Neural progenitor cell (in vitro differentiated cells): ENCODE results near the gene FBXO34. TPM values are rescaled to one million over a fixed set of nuclear protein-coding genes. Genes with fewer than 3 reads are reported as not detected.

Source experiments
- DNase-seq: peaks from one replicate; pipeline ENCODE4 v3.0.0-alpha.2; 2016; ENCODE audit warnings: low spot score
- H2AFZ ChIP-seq: fragments of 200-600 bp; sonication (generic); replicated peaks from 2 replicates; pipeline ENCODE4 v1.6.1; 2016; ENCODE audit warnings: antibody characterized with exemption
- H3F3A ChIP-seq: fragments of 200-600 bp; sonication (generic); 2 replicates; pipeline ENCODE4 v1.6.1; 2016; ENCODE audit warnings: antibody characterized with exemption, low read depth
- H3K27ac ChIP-seq: fragments of 200-600 bp; sonication (generic); 2 replicates; pipeline ENCODE4 v1.5.1; 2016; ENCODE audit warnings: mild to moderate bottlenecking
- H3K27me3 ChIP-seq: fragments of 200-600 bp; sonication (generic); 2 replicates; pipeline ENCODE4 v1.6.1; 2016; ENCODE audit warnings: mild to moderate bottlenecking, moderate library complexity
- H3K36me3 ChIP-seq: fragments of 200-600 bp; sonication (generic); 2 replicates; pipeline ENCODE4 v1.5.1; 2016
- H3K4me1 ChIP-seq: fragments of 200-600 bp; sonication (generic); 2 replicates; pipeline ENCODE4 v1.6.1; 2016; ENCODE audit warnings: mixed run types
- H3K4me2 ChIP-seq: fragments of 200-600 bp; sonication (generic); 2 replicates; pipeline ENCODE4 v1.6.1; 2016
- H3K4me3 ChIP-seq: fragments of 200-600 bp; sonication (generic); 2 replicates; pipeline ENCODE4 v1.5.1; 2016
- H3K79me2 ChIP-seq: fragments of 200-600 bp; sonication (generic); 2 replicates; pipeline ENCODE4 v1.6.1; 2016; ENCODE audit warnings: low read depth
- H3K9ac ChIP-seq: fragments of 200-600 bp; sonication (generic); 2 replicates; pipeline ENCODE4 v1.6.1; 2016
- H3K9me3 ChIP-seq: fragments of 200-600 bp; sonication (generic); 2 replicates; pipeline ENCODE4 v1.5.1; 2016; ENCODE audit warnings: low read depth
- H4K20me1 ChIP-seq: fragments of 200-600 bp; sonication (generic); 2 replicates; pipeline ENCODE4 v1.6.1; 2016; ENCODE audit warnings: low read depth
- H3K27ac Mint-ChIP-seq: 3 replicates; pipeline ENCODE4 v1.8.0; 2021; ENCODE audit warnings: mixed read lengths
- H3K27me3 Mint-ChIP-seq: 2 replicates; pipeline ENCODE4 v1.8.0; 2022; ENCODE audit warnings: low read depth, mild to moderate bottlenecking, inconsistent platforms, moderate library complexity, mixed read lengths; ENCODE audit not compliant: insufficient read depth
- H3K36me3 Mint-ChIP-seq: 3 replicates; pipeline ENCODE4 v1.8.0; 2021; ENCODE audit warnings: mixed read lengths
- H3K4me1 Mint-ChIP-seq: 3 replicates; pipeline ENCODE4 v1.8.0; 2021; ENCODE audit warnings: mixed read lengths
- H3K4me3 Mint-ChIP-seq: 3 replicates; pipeline ENCODE4 v1.8.0; 2021; ENCODE audit warnings: mild to moderate bottlenecking, moderate library complexity, mixed read lengths
- H3K9me3 Mint-ChIP-seq: 3 replicates; pipeline ENCODE4 v1.8.0; 2020; ENCODE audit warnings: mixed read lengths
- EZH2 ChIP-seq: fragments of 200-600 bp; sonication (generic); IDR thresholded peaks from 2 replicates; pipeline ENCODE4 v1.6.1; 2017; ENCODE audit warnings: antibody characterized with exemption, mild to moderate bottlenecking, moderate library complexity
- EZH2phosphoT487 ChIP-seq: fragments of 200-600 bp; sonication (generic); IDR thresholded peaks from 2 replicates; pipeline ENCODE4 v1.6.1; 2017; ENCODE audit warnings: antibody characterized with exemption
- total RNA-seq: library from RNA; depleted of rRNA; stranded (reverse); fragments of >200 nt; gene quantifications from 2 replicates; pipeline ENCODE4 v1.2.3, GENCODE V29; 2015; ENCODE audit warnings: low replicate concordance
- TF ChIP-seq, protein P1 (sequence below): fragments of 200-600 bp; sonication (generic); IDR thresholded peaks from 2 replicates; pipeline ENCODE4 v1.5.1; 2017; ENCODE audit warnings: antibody characterized with exemption, mild to moderate bottlenecking

FBXO34 gene
- total RNA-seq, 1 donor from 2014 or later: 23.2 TPM

DNA sequence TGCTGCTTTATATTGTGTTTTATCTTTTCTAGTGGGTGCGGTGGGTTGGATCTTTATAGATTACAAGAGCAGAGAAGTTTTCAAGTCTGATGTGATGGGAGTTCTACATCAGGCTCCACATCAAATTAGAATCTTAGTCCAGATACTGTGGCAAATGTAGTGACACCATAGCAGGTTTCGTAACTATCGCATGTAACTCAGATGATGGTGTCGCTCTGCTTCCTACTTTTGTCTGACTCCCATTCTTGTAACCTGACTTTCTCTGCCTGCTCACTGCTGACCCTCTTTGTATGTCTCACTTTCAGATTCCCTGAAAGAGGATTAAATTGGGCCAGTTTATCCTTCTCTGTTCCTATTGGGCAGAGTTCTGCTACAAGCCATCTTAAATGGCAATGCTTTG is 22.8 kb upstream of the FBXO34 start:
- TF ChIP-seq, protein P1, sequence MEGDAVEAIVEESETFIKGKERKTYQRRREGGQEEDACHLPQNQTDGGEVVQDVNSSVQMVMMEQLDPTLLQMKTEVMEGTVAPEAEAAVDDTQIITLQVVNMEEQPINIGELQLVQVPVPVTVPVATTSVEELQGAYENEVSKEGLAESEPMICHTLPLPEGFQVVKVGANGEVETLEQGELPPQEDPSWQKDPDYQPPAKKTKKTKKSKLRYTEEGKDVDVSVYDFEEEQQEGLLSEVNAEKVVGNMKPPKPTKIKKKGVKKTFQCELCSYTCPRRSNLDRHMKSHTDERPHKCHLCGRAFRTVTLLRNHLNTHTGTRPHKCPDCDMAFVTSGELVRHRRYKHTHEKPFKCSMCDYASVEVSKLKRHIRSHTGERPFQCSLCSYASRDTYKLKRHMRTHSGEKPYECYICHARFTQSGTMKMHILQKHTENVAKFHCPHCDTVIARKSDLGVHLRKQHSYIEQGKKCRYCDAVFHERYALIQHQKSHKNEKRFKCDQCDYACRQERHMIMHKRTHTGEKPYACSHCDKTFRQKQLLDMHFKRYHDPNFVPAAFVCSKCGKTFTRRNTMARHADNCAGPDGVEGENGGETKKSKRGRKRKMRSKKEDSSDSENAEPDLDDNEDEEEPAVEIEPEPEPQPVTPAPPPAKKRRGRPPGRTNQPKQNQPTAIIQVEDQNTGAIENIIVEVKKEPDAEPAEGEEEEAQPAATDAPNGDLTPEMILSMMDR: no peak
- TF ChIP-seq EZH2phosphoT487: no peak
- TF ChIP-seq EZH2: no peak
- H3K4me3 Mint-ChIP-seq: no peak overlapping the region
- DNase-seq: no peak
- no peak overlapping the region for H3K4me3 ChIP-seq
- H3K4me1 ChIP-seq: no peaks in the 10 kb centered on the region
- H3K36me3 ChIP-seq: no peaks in the 10 kb centered on the region
- H3K79me2 ChIP-seq: no peaks in the 10 kb centered on the region
- H3K9ac ChIP-seq: no peak overlapping the region
- no peaks in the 10 kb centered on the region for H3K4me1 Mint-ChIP-seq
- no peaks in the 10 kb centered on the region for H3K9me3 Mint-ChIP-seq
- no peak overlapping the region for H3K4me2 ChIP-seq
- H3K27ac ChIP-seq: no peak overlapping the region
- no peaks in the 10 kb centered on the region for H3K9me3 ChIP-seq
- peaks cover 4% of the 10 kb centered on the region for H3K27me3 Mint-ChIP-seq
- no peak overlapping the region for H2AFZ ChIP-seq
- H3F3A ChIP-seq: no peaks in the 10 kb centered on the region
- no peaks in the 10 kb centered on the region for H3K27me3 ChIP-seq
- no peaks in the 10 kb centered on the region for H3K36me3 Mint-ChIP-seq
- H4K20me1 ChIP-seq: no peaks in the 10 kb centered on the region
- no peak overlapping the region for H3K27ac Mint-ChIP-seq

DNA sequence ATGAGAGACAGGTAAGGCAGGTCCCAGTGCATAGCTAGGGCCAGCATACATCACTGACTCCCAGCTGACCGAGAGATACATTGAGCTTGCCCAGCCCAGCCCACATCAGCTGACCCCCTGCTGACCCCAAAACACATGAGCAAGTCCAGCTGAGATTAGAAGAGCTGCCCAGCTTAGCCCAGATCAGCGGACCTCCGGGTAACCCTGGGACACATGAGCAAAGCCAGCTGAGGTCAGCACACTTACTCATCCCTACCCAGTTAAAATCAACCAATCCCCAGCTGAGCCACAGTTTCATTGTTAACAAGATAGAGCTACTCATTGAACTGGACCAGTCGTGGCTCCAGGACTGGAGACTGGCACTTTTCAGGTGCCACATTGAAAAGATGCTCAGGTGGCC is 21.8 kb upstream of the FBXO34 start:
- no peak overlapping the region for H3K4me2 ChIP-seq
- no peak overlapping the region for H3K4me3 Mint-ChIP-seq
- no peak overlapping the region for H3K4me3 ChIP-seq
- H3F3A ChIP-seq: no peaks in the 10 kb centered on the region
- H3K27ac ChIP-seq: no peak overlapping the region
- TF ChIP-seq, protein P1: no peak
- no peak for TF ChIP-seq EZH2phosphoT487
- TF ChIP-seq EZH2: no peak
- DNase-seq: no peak
- no peaks in the 10 kb centered on the region for H3K36me3 Mint-ChIP-seq
- no peaks in the 10 kb centered on the region for H3K27me3 ChIP-seq
- H3K27me3 Mint-ChIP-seq: peaks cover 4% of the 10 kb centered on the region
- no peaks in the 10 kb centered on the region for H3K9me3 ChIP-seq
- H3K4me1 ChIP-seq: no peaks in the 10 kb centered on the region
- no peaks in the 10 kb centered on the region for H3K9me3 Mint-ChIP-seq
- H3K79me2 ChIP-seq: no peaks in the 10 kb centered on the region
- no peaks in the 10 kb centered on the region for H4K20me1 ChIP-seq
- H3K36me3 ChIP-seq: no peaks in the 10 kb centered on the region
- H2AFZ ChIP-seq: no peak overlapping the region
- H3K9ac ChIP-seq: no peak overlapping the region
- H3K4me1 Mint-ChIP-seq: no peaks in the 10 kb centered on the region
- no peak overlapping the region for H3K27ac Mint-ChIP-seq

GRCh38 chr14:55253276-55253675 is 17.9 kb upstream of the FBXO34 start:
- DNase-seq: no peak
- Mint-ChIP-seq H3K27me3 (no peaks in the 10 kb centered on the region), H3K4me1 (no peaks in the 10 kb centered on the region), H3K27ac (no peak overlapping the region), H3K9me3 (no peaks in the 10 kb centered on the region), H3K4me3 (no peak overlapping the region), H3K36me3 (no peaks in the 10 kb centered on the region)
- Histone ChIP-seq H4K20me1 (no peaks in the 10 kb centered on the region), H3K36me3 (no peaks in the 10 kb centered on the region), H2AFZ (no peak overlapping the region), H3K4me2 (no peak overlapping the region), H3K27me3 (no peaks in the 10 kb centered on the region), H3K9me3 (no peaks in the 10 kb centered on the region), H3K9ac (no peak overlapping the region), H3K4me1 (no peaks in the 10 kb centered on the region), H3K27ac (no peak overlapping the region), H3F3A (no peaks in the 10 kb centered on the region), H3K79me2 (no peaks in the 10 kb centered on the region), H3K4me3 (no peak overlapping the region)
- TF ChIP-seq EZH2phosphoT487 (no peak), EZH2 (no peak)
- TF ChIP-seq, protein P1: no peak

- Mint-ChIP-seq H3K4me1 (no peaks in the 10 kb centered on the region), H3K27ac (no peak overlapping the region), H3K36me3 (no peaks in the 10 kb centered on the region), H3K4me3 (no peak overlapping the region), H3K27me3 (no peaks in the 10 kb centered on the region), H3K9me3 (no peaks in the 10 kb centered on the region)
- no peak overlapping the region for H3K9ac ChIP-seq
- no peaks in the 10 kb centered on the region for H3K9me3 ChIP-seq
- H3K4me2 ChIP-seq: no peak overlapping the region
- H4K20me1 ChIP-seq: no peaks in the 10 kb centered on the region
- DNase-seq: no peak
- H3K79me2 ChIP-seq: no peaks in the 10 kb centered on the region
- TF ChIP-seq, protein P1: no peak
- TF ChIP-seq EZH2phosphoT487 (no peak), EZH2 (no peak)
- no peak overlapping the region for H3K4me3 ChIP-seq
- no peak overlapping the region for H3K27ac ChIP-seq
- H3F3A ChIP-seq: no peaks in the 10 kb centered on the region
- H3K27me3 ChIP-seq: no peaks in the 10 kb centered on the region
- no peak overlapping the region for H2AFZ ChIP-seq
- H3K36me3 ChIP-seq: no peaks in the 10 kb centered on the region
- H3K4me1 ChIP-seq: no peaks in the 10 kb centered on the region
Observed at GRCh38 chr14:55254581-55254980, 16.6 kb upstream of the FBXO34 start.
